ENCODE data around the gene RAB4B.

- TF ChIP-seq CTCF (IDR thresholded peaks at IDR 0.05), result no peak
- no peak for TF ChIP-seq POLR2A (IDR thresholded peaks at IDR 0.05)
These were observed 44.1 kb downstream of the RAB4B start for GRCh38 chr19:40822161-40822560.

All from body of pancreas (tissue), 4 donors.